ENCODE results near the gene PRIMA1. TPM values are rescaled to one million over a fixed set of nuclear protein-coding genes. Genes with fewer than 3 reads are reported as not detected.

The PRIMA1 gene
- total and polyA plus RNA-seq, 2 donors (not counting 1 experiment from before 2014, with no cell fraction given) = not detected

GRCh38 chr14:93753647-93754046, 34.6 kb downstream of the PRIMA1 start:
- H3K79me2 ChIP-seq (ENCODE audit: control insufficient read depth, insufficient read depth, low read length) = no peaks in the 10 kb centered on the region
- TF ChIP-seq CTCF (IDR thresholded peaks at IDR 0.05) = no peak
- no peak overlapping the region for H3K27ac ChIP-seq (ENCODE audit: low read length in 2 of 2)
- no peak overlapping the region for H3K4me3 ChIP-seq (ENCODE audit: control extremely low read depth in 1 of 5, extremely low read depth in 1 of 5, insufficient read depth in 1 of 5, low read depth in 2 of 5, low read length in 4 of 5)
- 97% methylated on average over 7 of the region's 8 CpGs for WGBS (ENCODE audit: insufficient coverage)
- Mint-ChIP-seq H3K9me3 (ENCODE audit: insufficient read depth) (no peaks in the 10 kb centered on the region), H3K27me3 (no peaks in the 10 kb centered on the region), H3K4me3 (no peak overlapping the region), H3K27ac (no peak overlapping the region), H3K4me1 (no peaks in the 10 kb centered on the region)
- H2AFZ ChIP-seq (ENCODE audit: insufficient read depth, low read depth, low read length, poor library complexity, severe bottlenecking) = no peak overlapping the region
- CTCF ChIA-PET = interaction anchor here (0.6 to 1.2 kb wide), 2 partner anchors 16 to 23 kb away, joined by 3 to 4 read pairs; no protein-coding TSS in a partner anchor
- H3K4me1 ChIP-seq (ENCODE audit: control insufficient read depth in 2 of 2, insufficient read depth in 2 of 2, low read length in 2 of 2) = no peaks in the 10 kb centered on the region
- H3K36me3 ChIP-seq (replicated peaks in 1 of 2; ENCODE audit: control extremely low read depth in 1 of 2, control insufficient read depth in 1 of 2, extremely low read depth in 1 of 2, insufficient read depth in 2 of 2, low read length in 1 of 2) = no peaks in the 10 kb centered on the region
- H3K4me2 ChIP-seq (replicated peaks; ENCODE audit: low read depth, low read length, poor library complexity, severe bottlenecking) = no peak overlapping the region
- DNase-seq (no peak), ATAC-seq (ENCODE audit: low read depth) (no peak)
- no peaks in the 10 kb centered on the region for H3K27me3 ChIP-seq (replicated peaks in 1 of 4; ENCODE audit: control extremely low read depth in 1 of 4, control insufficient read depth in 3 of 4, insufficient read depth in 4 of 4, low read length in 3 of 4)
- intact Hi-C loops (cut with micrococcal nuclease) = no loop called here
- H3K9ac ChIP-seq (ENCODE audit: low read length) = no peak overlapping the region
- no peaks in the 10 kb centered on the region for H3K9me3 ChIP-seq (ENCODE audit: control extremely low read depth in 1 of 3, control insufficient read depth in 2 of 3, insufficient read depth in 1 of 3, low read length in 2 of 3)
- POLR2A ChIA-PET = no interaction called here
- no peaks in the 10 kb centered on the region for H4K20me1 ChIP-seq (ENCODE audit: control insufficient read depth, insufficient read depth, low read length, poor library complexity, severe bottlenecking)

DNA sequence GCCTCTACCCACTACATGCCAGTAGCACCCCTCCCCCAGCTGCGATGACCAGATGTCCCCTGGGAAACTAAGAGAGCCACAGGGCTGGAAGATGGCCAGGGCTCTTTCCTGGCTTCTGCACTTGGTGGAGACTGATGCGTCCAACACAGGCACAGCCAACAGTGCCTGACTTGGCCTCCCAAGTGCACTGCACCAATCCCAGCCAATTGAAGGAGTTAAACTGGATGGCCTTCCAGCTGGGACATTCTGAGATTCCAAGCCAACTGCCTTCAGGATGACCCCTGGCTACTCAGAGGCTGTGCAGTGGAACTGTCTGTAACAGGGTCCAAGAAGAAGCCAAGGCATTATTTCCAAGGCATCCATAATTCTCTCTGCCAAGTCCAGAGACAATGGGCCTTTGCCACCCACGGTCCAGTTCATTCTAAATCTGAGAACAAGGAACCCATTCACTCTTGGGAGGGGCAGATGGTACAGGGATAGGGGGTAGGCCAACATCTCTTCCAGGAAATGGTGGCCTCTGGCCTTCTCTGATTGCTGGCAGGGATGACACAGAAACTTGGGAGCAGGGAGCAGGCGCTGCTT, 35.2 kb downstream of the PRIMA1 start:
- no peaks in the 10 kb centered on the region for H3K27me3 Mint-ChIP-seq
- CTCF ChIA-PET = no interaction called here
- no peak overlapping the region for H3K27ac ChIP-seq (ENCODE audit: low read length in 2 of 2)

More for the DNA sequence above, 35.2 kb downstream of the PRIMA1 start:
- no peak for TF ChIP-seq EZH2 (IDR thresholded peaks at IDR 0.05; ENCODE audit: borderline replicate concordance, insufficient read depth, low read depth, low read length, poor library complexity, severe bottlenecking)
- TF ChIP-seq CTCF (IDR thresholded peaks at IDR 0.05) = no peak
- Histone ChIP-seq H3K9ac (ENCODE audit: low read length) (no peak overlapping the region), H3K9me3 (ENCODE audit: control extremely low read depth in 1 of 3, control insufficient read depth in 2 of 3, insufficient read depth in 1 of 3, low read length in 2 of 3) (no peaks in the 10 kb centered on the region), H4K20me1 (ENCODE audit: control insufficient read depth, insufficient read depth, low read length, poor library complexity, severe bottlenecking) (no peaks in the 10 kb centered on the region), H2AFZ (ENCODE audit: insufficient read depth, low read depth, low read length, poor library complexity, severe bottlenecking) (no peak overlapping the region), H3K79me2 (ENCODE audit: control insufficient read depth, insufficient read depth, low read length) (no peaks in the 10 kb centered on the region), H3K27me3 (replicated peaks in 1 of 4; ENCODE audit: control extremely low read depth in 1 of 4, control insufficient read depth in 3 of 4, insufficient read depth in 4 of 4, low read length in 3 of 4) (no peaks in the 10 kb centered on the region), H3K36me3 (replicated peaks in 1 of 2; ENCODE audit: control extremely low read depth in 1 of 2, control insufficient read depth in 1 of 2, extremely low read depth in 1 of 2, insufficient read depth in 2 of 2, low read length in 1 of 2) (no peaks in the 10 kb centered on the region), H3K4me2 (replicated peaks; ENCODE audit: low read depth, low read length, poor library complexity, severe bottlenecking) (no peak overlapping the region), H3K4me3 (ENCODE audit: control extremely low read depth in 1 of 5, extremely low read depth in 1 of 5, insufficient read depth in 1 of 5, low read depth in 2 of 5, low read length in 4 of 5) (no peak overlapping the region), H3K4me1 (ENCODE audit: control insufficient read depth in 2 of 2, insufficient read depth in 2 of 2, low read length in 2 of 2) (no peaks in the 10 kb centered on the region)
- DNase-seq (no peak), ATAC-seq (ENCODE audit: low read depth) (no peak)
- H3K27ac Mint-ChIP-seq = no peak overlapping the region
- no peaks in the 10 kb centered on the region for H3K9me3 Mint-ChIP-seq (ENCODE audit: insufficient read depth)
- POLR2A ChIA-PET = no interaction called here
- no peak overlapping the region for H3K4me3 Mint-ChIP-seq
- intact Hi-C loops (cut with micrococcal nuclease) = no loop called here
- no peaks in the 10 kb centered on the region for H3K4me1 Mint-ChIP-seq
- WGBS (ENCODE audit: insufficient coverage) = 92% methylated on average over 3 of the region's 4 CpGs
